GM12878 (cell line): Measurements from ENCODE around the gene PRIM1. TPM values are rescaled to one million over a fixed set of nuclear protein-coding genes. Genes with fewer than 3 reads are reported as not detected.

Experiments
- ATAC-seq: fragments of 200-7000 bp; cut with Tn5 transposase; 3 replicates; pipeline ENCODE4 v1.9.1; 2020; ENCODE audit warnings: mild to moderate bottlenecking, moderate library complexity
- BruUV-seq: library from RNA; stranded (reverse); fragments of 400-500 nt; replicated peaks from 2 replicates; lab custom pipeline; 2021; lab: Mats Ljungman, UMichigan
- CTCF ChIA-PET: fragments of 300-600 bp; sonication (Branson Sonifier 250); formaldehyde crosslinking; extraction: SDS; loops from one replicate; lab custom pipeline; 2021; ENCODE audit warnings: inconsistent platforms; lab: Yijun Ruan, JAX
- POLR2A ChIA-PET: fragments of 350-600 bp; formaldehyde crosslinking; extraction: SDS; loops from one replicate; lab custom pipeline; 2021; ENCODE audit warnings: inconsistent platforms; lab: Charles Lee
- RAD21 ChIA-PET: fragments of 300-600 bp; sonication (Branson Sonifier 250); formaldehyde crosslinking; loops from one replicate; lab custom pipeline; 2023; ENCODE audit warnings: antibody characterized with exemption; ENCODE audit not compliant: unreplicated experiment; lab: Charles Lee
- SMC1A ChIA-PET: fragments of 300-600 bp; sonication (Branson Sonifier 250); formaldehyde crosslinking; loops from one replicate; lab custom pipeline; 2023; ENCODE audit not compliant: unreplicated experiment, uncharacterized antibody; lab: Charles Lee
- DNase-seq: peaks from one replicate; pipeline ENCODE4 v3.0.0-alpha.2; 2011; ENCODE audit warnings: low read depth, low spot score
- FAIRE-seq: peaks from 3 replicates; lab custom pipeline; 2011; peaks lifted over from hg19 to GRCh38; lab: Jason Lieb, UNC
- H2AFZ ChIP-seq: 2 replicates; pipeline ENCODE4 v1.6.0; 2011; ENCODE audit warnings: low read depth, low read length, control low read depth; ENCODE audit not compliant: control insufficient read depth
- H3K27ac ChIP-seq: 2 replicates; pipeline ENCODE4 v1.5.1; 2011; ENCODE audit warnings: control low read depth; ENCODE audit not compliant: control insufficient read depth, insufficient read depth
- H3K27me3 ChIP-seq, 2 experiments: replicated peaks in 1 of 2; 2 replicates each; pipeline versions ENCODE4 v1.6.0 to v1.6.1; 2011; ENCODE audit warnings: low read length in 1 of 2; ENCODE audit not compliant: control insufficient read depth in 2 of 2, insufficient read depth in 2 of 2
- H3K36me3 ChIP-seq, 2 experiments: 2 replicates each; pipeline ENCODE4 v1.5.1; 2011; ENCODE audit warnings: low read length in 1 of 2; ENCODE audit not compliant: control insufficient read depth in 2 of 2, insufficient read depth in 2 of 2
- H3K4me1 ChIP-seq: 2 replicates; pipeline ENCODE4 v1.6.1; 2011; ENCODE audit warnings: mild to moderate bottlenecking, low read length, moderate library complexity, mixed read lengths; ENCODE audit not compliant: control insufficient read depth, insufficient read depth
- H3K4me2 ChIP-seq: 2 replicates; pipeline ENCODE4 v1.6.0; 2011; ENCODE audit warnings: control low read depth; ENCODE audit not compliant: control insufficient read depth, insufficient read depth
- H3K4me3 ChIP-seq: fragments of 200-600 bp; sonication (generic); 2 replicates; pipeline ENCODE4 v1.5.1; 2016
- H3K79me2 ChIP-seq: 2 replicates; pipeline ENCODE4 v1.6.0; 2011; ENCODE audit warnings: low read length; ENCODE audit not compliant: control insufficient read depth, insufficient read depth
- H3K9ac ChIP-seq: 2 replicates; pipeline ENCODE4 v1.8.0; 2011; ENCODE audit warnings: low read length, control low read depth, mixed read lengths; ENCODE audit not compliant: control insufficient read depth, insufficient read depth
- H3K9me3 ChIP-seq: replicated peaks from 3 replicates; pipeline ENCODE4 v1.5.1; 2011; ENCODE audit warnings: mild to moderate bottlenecking, low read length; ENCODE audit not compliant: control insufficient read depth, insufficient read depth
- H4K20me1 ChIP-seq: 2 replicates; pipeline ENCODE4 v1.6.0; 2011; ENCODE audit not compliant: control insufficient read depth, insufficient read depth
- CEBPB ChIP-seq, 2 experiments: fragments of 150-350 bp in 1 of 2; IDR thresholded peaks; 2 replicates each; pipeline ENCODE4 v1.6.1; 2012 to 2014; ENCODE audit warnings: low read depth in 2 of 2, low read length in 2 of 2, borderline replicate concordance in 1 of 2, inconsistent platforms in 1 of 2
- CREB1 ChIP-seq: IDR thresholded peaks from 2 replicates; pipeline ENCODE4 v1.6.1; 2012; ENCODE audit warnings: low read depth, mild to moderate bottlenecking, inconsistent platforms
- E4F1 ChIP-seq: fragments of 450-650 bp; IDR thresholded peaks from 2 replicates; pipeline ENCODE4 v1.6.1; 2018; ENCODE audit warnings: borderline replicate concordance, mild to moderate bottlenecking; ENCODE audit not compliant: partially characterized antibody
- ESRRA ChIP-seq: IDR thresholded peaks from 2 replicates; pipeline ENCODE4 v1.6.1; 2012; ENCODE audit warnings: mild to moderate bottlenecking, low read length, improper control_type of control experiment
- KAT2A ChIP-seq: conservative IDR thresholded peaks from 2 replicates; pipeline ENCODE4 v1.6.1; 2011; ENCODE audit warnings: low read depth, low read length; ENCODE audit not compliant: control insufficient read depth
- MYB ChIP-seq: fragments of 150-350 bp; IDR thresholded peaks from 2 replicates; pipeline ENCODE4 v1.6.1; 2014; ENCODE audit warnings: mild to moderate bottlenecking, low read depth, low read length, borderline replicate concordance
- NFIC ChIP-seq: IDR thresholded peaks from 2 replicates; pipeline ENCODE4 v1.6.1; 2012; ENCODE audit warnings: low read depth, mild to moderate bottlenecking, inconsistent platforms, low read length, moderate library complexity
- NFYB ChIP-seq: IDR thresholded peaks from 2 replicates; pipeline ENCODE4 v1.6.1; 2011; ENCODE audit warnings: low read depth, mild to moderate bottlenecking, low read length, improper control_type of control experiment, moderate library complexity; ENCODE audit not compliant: insufficient read depth
- SMARCA5 ChIP-seq: fragments of 450-650 bp; IDR thresholded peaks from 2 replicates; pipeline ENCODE4 v1.6.1; 2017; ENCODE audit warnings: mild to moderate bottlenecking
- SREBF2 ChIP-seq: IDR thresholded peaks from 2 replicates; pipeline ENCODE4 v1.6.1; 2012; ENCODE audit warnings: mild to moderate bottlenecking, low read length
- TCF3 ChIP-seq: IDR thresholded peaks from 2 replicates; pipeline ENCODE4 v1.6.1; 2012; ENCODE audit warnings: low read depth, mild to moderate bottlenecking, low read length, borderline replicate concordance; ENCODE audit not compliant: insufficient read depth
- TCF7 ChIP-seq: IDR thresholded peaks from 2 replicates; pipeline ENCODE4 v1.6.1; 2014; ENCODE audit warnings: antibody characterized with exemption, borderline replicate concordance
- ZNF274 ChIP-seq: IDR thresholded peaks from one replicate; pipeline ENCODE4 v1.8.0; 2011; ENCODE audit not compliant: insufficient read length, insufficient read depth
- ZNF687 ChIP-seq: fragments of 450-650 bp; IDR thresholded peaks from 2 replicates; pipeline ENCODE4 v1.6.1; 2017; ENCODE audit warnings: mild to moderate bottlenecking, moderate library complexity
- WGBS: methylation state at CpG from one replicate; pipeline ENCODE4 v1.1.6; 2016; ENCODE audit warnings: low lambda C conversion rate; ENCODE audit not compliant: insufficient replicate concordance, insufficient coverage; ENCODE audit errors: missing lambda C conversion rate; 5-methylcytosine and 5-hydroxymethylcytosine counted together
- in situ Hi-C: fragments of 300-500 bp; cut with MboI; formaldehyde crosslinking; loops from 9 replicates; pipeline ENCODE4 v1.14.3; 2018; ENCODE audit warnings: mixed read lengths
- intact Hi-C: fragments of 100-400 bp; cut with micrococcal nuclease; formaldehyde crosslinking; loops from one replicate; pipeline ENCODE4 v1.14.2; 2022; ENCODE audit not compliant: unreplicated experiment
- polyA plus RNA-seq, 11 experiments: library from polyadenylated mRNA; depleted of rRNA in 4 of 11; unstranded in 6 of 11; stranded (reverse) in 5 of 11; fragments of >200 nt; fragmentation: Nextera tagmentation in 4 of 11; fragmentation: Illumina TruSeq in 1 of 11; extraction: Ambion mirVana in 4 of 11; extraction: Trizol in 1 of 11; gene quantifications; 1 replicate in 1 of 11; 2 replicates in 10 of 11; pipeline versions ENCODE4 v1.2.1 to v1.2.3, GENCODE V29; 2011 to 2016; ENCODE audit warnings: inconsistent platforms in 2 of 11, missing spikeins in 2 of 11, low read depth in 1 of 11
- total RNA-seq, 4 experiments: library from RNA; depleted of rRNA in 3 of 4; stranded (reverse); fragments of >200 nt in 3 of 4; fragmentation: Illumina TruSeq in 1 of 4; extraction: Trizol in 1 of 4; gene quantifications; 2 replicates each; pipeline versions ENCODE4 v1.2.1 to v1.2.3, GENCODE V29; 2013 to 2021

Gene PRIM1
- total and polyA plus RNA-seq, 10 of the 15 experiments (the other 5 are each of a cell fraction or from before 2014, with no cell fraction given): 27.1 to 70.6 (median 55.7) TPM

- no peaks in the 10 kb centered on the region for H3K9me3 ChIP-seq
- peak within 1 kb of the TSS; percentile 79 for H2AFZ ChIP-seq
- intact Hi-C loops (loop anchor here (1.0 to 2.0 kb wide), 3 partner anchors 27 to 88 kb away; partner anchors contain the start of genes PRIM1 and PTGES3), in situ Hi-C loops (no loop called here)
- ChIA-PET POLR2A (interaction anchor here (0.6 to 2.6 kb wide), 22 partner anchors 9 to 798 kb away, joined by 3 to 26 read pairs (median 6); partner anchors contain the start of genes ATP5F1B, PRIM1, PTGES3 and PYM1), RAD21 (interaction anchor here (0.7 to 2.6 kb wide), 15 partner anchors 11 to 386 kb away, joined by 3 to 19 read pairs (median 5); partner anchors contain the start of genes PTGES3 and STAT6), SMC1A (interaction anchor here (0.5 to 3.4 kb wide), 15 partner anchors 9 to 386 kb away, joined by 3 to 11 read pairs (median 4); partner anchors contain the start of genes PTGES3 and STAT6), CTCF (interaction anchor here (0.7 to 1.8 kb wide), 9 partner anchors 38 to 386 kb away, joined by 3 to 14 read pairs (median 4); partner anchors contain the start of genes HSD17B6 and STAT6)
- peak within 1 kb of the TSS; percentile 97 for H3K4me3 ChIP-seq
- H3K79me2 ChIP-seq: peaks cover 51% of the 10 kb centered on the region
- peak; percentile 91 for DNase-seq
- peak within 1 kb of the TSS; percentile 99 for H3K9ac ChIP-seq
- peak within 1 kb of the TSS; percentile 91 for H3K4me2 ChIP-seq
- no TSS peak for BruUV-seq
- FAIRE-seq: peak; percentile 93
- ATAC-seq: peak; percentile 95
- WGBS: 1% methylated on average over 46 of the region's 46 CpGs
- H4K20me1 ChIP-seq: peaks cover 15% of the 10 kb centered on the region
- H3K4me1 ChIP-seq: peaks cover 28% of the 10 kb centered on the region
- H3K36me3 ChIP-seq: peaks cover 5 to 33% of the 10 kb centered on the region in 2 experiments
- peak within 1 kb of the TSS; percentile 93 for H3K27ac ChIP-seq
- no peaks in the 10 kb centered on the region for H3K27me3 ChIP-seq
- TF ChIP-seq CEBPB (IDR thresholded peaks at IDR 0.05; ENCODE audit: borderline replicate concordance in 1 of 2, low read depth in 2 of 2, low read length in 2 of 2) (no peak), ESRRA (no peak), E4F1 (no peak), NFYB (no peak), ZNF274 (no peak), CREB1 (peak; percentile 85), TCF7 (no peak), MYB (no peak), KAT2A (no peak), SREBF2 (no peak; the same call in 1 of the 2 replicates), ZNF687 (peak; percentile 91), TCF3 (no peak; the same call in 1 of the 2 replicates), SMARCA5 (peak; percentile 66; the same call in 1 of the 2 replicates), NFIC (peak; percentile 43; the same call in 1 of the 2 replicates)
Observed at GRCh38 chr12:56724972-56725722, 27.0 kb downstream of the PRIM1 start, which contains the start of gene NACA. Gene NACA (minus strand): TSS chr12:56725299. CDS start chr12:56724521, 778 bp downstream.
